Ovary (tissue), 9 donors: ENCODE data around the gene CTRB1. TPM values are rescaled to one million over a fixed set of nuclear protein-coding genes. Genes with fewer than 3 reads are reported as not detected.

Experiments used
- DNase-seq, 5 donors: peaks; one replicate each; pipeline ENCODE4 v3.0.0-alpha.2; 2019 to 2020
- H3K27ac ChIP-seq, 2 donors: fragments of 200-600 bp; one replicate each; pipeline versions ENCODE4 v1.5.1 to v1.8.0; 2019 to 2022
- H3K27me3 ChIP-seq: fragments of 200-600 bp; one replicate; pipeline ENCODE4 v1.8.0; 2022
- H3K36me3 ChIP-seq: fragments of 200-600 bp; sonication (generic); one replicate; pipeline ENCODE4 v1.5.1; 2019
- H3K4me1 ChIP-seq: one replicate; pipeline ENCODE4 v1.8.1; 2013; ENCODE audit warnings: mild to moderate bottlenecking, moderate library complexity; ENCODE audit not compliant: insufficient read depth
- H3K4me3 ChIP-seq: fragments of 200-600 bp; sonication (generic); one replicate; pipeline ENCODE4 v1.5.1; 2017
- H3K9me3 ChIP-seq, 2 donors: fragments of 200-600 bp in 1 of 2; sonication (generic) in 1 of 2; one replicate each; pipeline versions ENCODE4 v1.5.1 to v1.8.1; 2013 to 2019; ENCODE audit warnings: mild to moderate bottlenecking in 1 of 2, moderate library complexity in 1 of 2
- CTCF ChIP-seq, 3 donors: fragments of 450-650 bp in 2 of 3; fragments of 200-600 bp in 1 of 3; IDR thresholded peaks; one replicate each; pipeline versions ENCODE4 v1.5.1 to v1.8.0; 2016 to 2022; ENCODE audit warnings: antibody characterized with exemption in 3 of 3, mild to moderate bottlenecking in 1 of 3
- EP300 ChIP-seq: sonication (generic); formaldehyde crosslinking; IDR thresholded peaks from one replicate; pipeline ENCODE4 v1.6.1; 2017; ENCODE audit warnings: antibody characterized with exemption
- POLR2A ChIP-seq: fragments of 450-650 bp; IDR thresholded peaks from one replicate; pipeline ENCODE4 v1.6.1; 2017; ENCODE audit warnings: antibody characterized with exemption, mild to moderate bottlenecking, moderate library complexity
- WGBS, 3 donors: extraction: QIAGEN DNeasy Blood & Tissue Kit in 1 of 3; methylation state at CpG; one replicate each; pipeline versions ENCODE4 v1.1.5 to v1.1.7; 2013 to 2017; 5-methylcytosine and 5-hydroxymethylcytosine counted together
- intact Hi-C, 4 donors: fragments of 100-400 bp; cut with DNase I; formaldehyde crosslinking; loops; one replicate each; pipeline versions ENCODE4 v1.11.0 to v1.15.1; 2022 to 2023
- polyA plus RNA-seq, 2 donors: library from polyadenylated mRNA; stranded (reverse); fragments of 200-250 nt in 1 of 2; fragments of 350-450 nt in 1 of 2; fragmentation: Illumina TruSeq in 1 of 2; extraction: RNeasy Lipid Tissue Mini Kit (QIAGEN cat#74804) in 1 of 2; gene quantifications; one replicate each; pipeline ENCODE4 v1.2.3, GENCODE V29; 2013 to 2014
- total RNA-seq, 7 donors: library from RNA; depleted of rRNA in 2 of 7; stranded (reverse); fragments of >200 nt in 2 of 7; fragmentation: NEBNext Ultra II Directional in 3 of 7; extraction: Animal tissue kit (Norgen Biotek cat#: 25700) in 3 of 7; gene quantifications; one replicate each; pipeline versions ENCODE4 v1.1.0 to v1.2.4, GENCODE V29; 2016 to 2023
- donor health status: DM: no; HTN: no; CAD: no; lungs with moderate emphysema.
- donor health status: DM: no; HTN: no; CAD: no.
- donor health status: Bipolar disorder and iron deficiency.
- donor health status: DM: yes; HTN: yes; CAD: no.
- donor health status: DM: no; HTN: no; CAD: no.
- donor health status: DM: yes; HTN: yes; CAD: no.

The CTRB1 gene
- total and polyA plus RNA-seq, 9 donors: 0.67 to 14.7 (median 3.1) TPM; not detected in 4

DNA sequence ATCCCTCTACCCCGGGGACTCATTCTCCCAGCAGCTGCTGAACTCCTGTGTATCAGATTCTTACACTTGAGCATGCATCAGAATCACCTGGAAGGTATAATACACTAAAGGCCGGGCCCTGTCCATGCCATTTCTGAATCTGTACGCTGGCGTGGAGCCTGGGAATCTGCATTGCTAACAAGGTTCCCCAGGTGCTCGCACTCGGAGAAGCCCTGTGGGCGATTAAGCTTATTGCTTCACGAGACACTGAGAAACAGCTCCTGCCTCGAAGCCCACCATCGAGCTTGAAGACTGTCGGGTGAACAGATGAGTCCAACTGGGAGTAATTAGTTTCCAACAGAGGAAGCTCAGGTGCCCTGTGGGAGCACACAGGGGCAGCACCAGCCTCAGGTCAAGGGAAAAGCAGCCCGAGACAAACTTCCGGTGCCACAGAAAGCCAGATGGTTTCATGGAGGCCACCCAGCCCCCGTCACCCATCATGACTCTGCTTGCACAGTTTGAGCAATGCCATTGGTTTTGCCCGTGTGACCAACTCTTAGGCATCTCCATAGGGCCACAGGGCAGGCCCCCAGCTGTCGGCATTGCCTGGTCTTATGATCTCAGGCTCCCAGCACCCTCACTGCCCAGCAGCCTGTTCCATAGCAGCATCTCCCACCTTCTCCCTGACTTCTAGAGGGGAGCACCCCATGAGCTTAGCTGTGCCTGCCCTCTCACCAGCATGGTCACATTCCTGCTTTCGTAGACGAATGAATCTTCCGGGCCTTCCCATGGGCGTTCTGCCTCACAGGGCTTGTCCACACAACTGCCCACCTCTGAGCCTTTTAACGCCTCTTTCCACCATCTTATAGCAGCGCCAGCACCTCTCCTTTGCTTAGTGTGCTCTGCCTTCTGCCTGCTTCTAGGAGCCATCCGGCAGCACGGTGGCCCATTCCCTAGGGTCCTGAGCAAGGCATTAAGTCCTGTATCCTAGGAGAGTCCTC lies 22.7 kb upstream of the CTRB1 start:
- Histone ChIP-seq H3K4me1 (peaks cover 1% of the 10 kb centered on the region), H3K36me3 (no peaks in the 10 kb centered on the region), H3K27ac (no peak overlapping the region), H3K9me3 (no peaks in the 10 kb centered on the region), H3K27me3 (no peaks in the 10 kb centered on the region), H3K4me3 (no peak overlapping the region)
- intact Hi-C loops: loop anchor here in 1 of 4 donors (10.0 kb wide), 1 partner anchor 569 kb away; no protein-coding TSS in a partner anchor
- no peak for TF ChIP-seq CTCF (IDR thresholded peaks at IDR 0.05)
- TF ChIP-seq EP300: no peak
- no peak for TF ChIP-seq POLR2A
- WGBS, 3 donors: 81 to 83% (median 83%) methylated on average over 24 of the region's 24 CpGs
- DNase-seq: no peak

DNA sequence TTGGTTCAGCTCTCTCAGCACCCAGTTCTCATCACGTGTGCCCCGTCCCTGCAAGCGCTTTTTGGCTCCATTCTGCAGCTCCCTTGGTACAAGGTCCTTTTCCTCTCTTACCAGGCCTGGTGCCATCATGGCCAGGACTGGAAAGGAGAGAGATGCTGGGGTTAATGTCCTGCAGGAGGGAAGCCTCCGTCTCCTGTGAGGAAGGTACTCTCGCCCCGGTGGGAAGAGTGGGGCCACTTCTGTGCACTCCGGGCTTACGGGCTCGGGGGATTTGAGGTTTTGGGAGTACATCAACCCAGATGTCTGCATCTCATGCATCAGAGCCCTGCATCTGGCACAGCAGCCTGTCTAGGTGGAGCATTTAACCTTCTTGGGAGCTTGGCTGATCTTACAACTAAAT lies 22.0 kb upstream of the CTRB1 start:
- H3K9me3 ChIP-seq: no peaks in the 10 kb centered on the region
- 65 to 77% (median 72%) methylated on average over 9 of the region's 9 CpGs for WGBS, 3 donors
- H3K27me3 ChIP-seq: no peaks in the 10 kb centered on the region
- intact Hi-C loops: loop anchor here in 1 of 4 donors (10.0 kb wide), 1 partner anchor 568 kb away; no protein-coding TSS in a partner anchor
- no peak for DNase-seq
- no peaks in the 10 kb centered on the region for H3K36me3 ChIP-seq
- TF ChIP-seq EP300 (no peak), CTCF (IDR thresholded peaks at IDR 0.05) (no peak), POLR2A (no peak)
- H3K27ac ChIP-seq: no peak overlapping the region
- H3K4me3 ChIP-seq: no peak overlapping the region
- peaks cover 1% of the 10 kb centered on the region for H3K4me1 ChIP-seq

- Histone ChIP-seq H3K9me3 (no peaks in the 10 kb centered on the region), H3K36me3 (no peaks in the 10 kb centered on the region), H3K4me3 (no peak overlapping the region), H3K4me1 (peaks cover 1% of the 10 kb centered on the region), H3K27me3 (no peaks in the 10 kb centered on the region), H3K27ac (no peak overlapping the region)
- 43 to 53% (median 44%) methylated on average over 14 of the region's 14 CpGs for WGBS, 3 donors
- DNase-seq: no peak
- TF ChIP-seq EP300 (no peak), POLR2A (no peak), CTCF (IDR thresholded peaks at IDR 0.05) (no peak)
- intact Hi-C loops: loop anchor here in 1 of 4 donors (10.0 kb wide), 1 partner anchor 567 kb away; no protein-coding TSS in a partner anchor
These were observed 21.2 kb upstream of the CTRB1 start for GRCh38 chr16:75197522-75198134.

DNA sequence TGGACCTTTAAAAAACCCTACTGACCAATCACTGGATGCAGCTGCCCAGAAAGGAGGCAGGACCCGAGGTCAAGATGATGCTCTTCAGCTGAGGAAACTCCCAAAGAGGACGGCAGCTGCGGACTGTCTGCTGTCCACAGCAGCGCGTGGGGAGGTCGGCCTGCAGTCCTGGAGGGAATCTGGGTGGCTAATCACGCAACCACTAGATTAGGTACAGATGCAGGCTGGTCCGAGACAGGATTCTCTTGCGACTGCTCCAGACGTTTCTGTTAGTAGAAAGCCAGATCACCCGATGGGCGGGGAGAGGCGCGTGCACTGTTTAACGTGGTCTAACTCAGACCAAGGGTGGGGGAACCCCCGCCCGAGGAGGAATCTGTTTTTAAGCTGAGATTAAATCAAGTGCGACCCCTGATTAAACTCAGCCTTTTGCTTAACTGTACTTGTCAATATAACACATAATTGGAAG lies 20.6 kb upstream of the CTRB1 start:
- intact Hi-C loops: loop anchor here in 1 of 4 donors (10.0 kb wide), 1 partner anchor 567 kb away; no protein-coding TSS in a partner anchor
- H3K4me1 ChIP-seq: peaks cover 1% of the 10 kb centered on the region
- H3K9me3 ChIP-seq: no peaks in the 10 kb centered on the region
- WGBS, 3 donors: 9 to 15% (median 11%) methylated on average over 18 of the region's 18 CpGs
- DNase-seq: peak in 2 of 5 donors; percentile 2 to 33
- H3K27me3 ChIP-seq: no peaks in the 10 kb centered on the region
- no peak overlapping the region for H3K4me3 ChIP-seq
- TF ChIP-seq CTCF (IDR thresholded peaks at IDR 0.05) (no peak), EP300 (no peak), POLR2A (no peak)
- no peak overlapping the region for H3K27ac ChIP-seq
- H3K36me3 ChIP-seq: no peaks in the 10 kb centered on the region
